DMS53 treated with DMSO at 0.1 percent for 48 hours (cell line): Measurements from ENCODE around the gene DUSP22.
"Not testable (repeated sequence)": the region's sequence is repeated elsewhere in the genome, so short reads cannot be mapped to it uniquely, and the experiment has no call there.

ENCODE experiments used
- DNase-seq: peaks from one replicate; lab custom pipeline; 2025; ENCODE audit not compliant: unreplicated experiment; lab: John Stamatoyannopoulos, UW

Gene DUSP22

DNA sequence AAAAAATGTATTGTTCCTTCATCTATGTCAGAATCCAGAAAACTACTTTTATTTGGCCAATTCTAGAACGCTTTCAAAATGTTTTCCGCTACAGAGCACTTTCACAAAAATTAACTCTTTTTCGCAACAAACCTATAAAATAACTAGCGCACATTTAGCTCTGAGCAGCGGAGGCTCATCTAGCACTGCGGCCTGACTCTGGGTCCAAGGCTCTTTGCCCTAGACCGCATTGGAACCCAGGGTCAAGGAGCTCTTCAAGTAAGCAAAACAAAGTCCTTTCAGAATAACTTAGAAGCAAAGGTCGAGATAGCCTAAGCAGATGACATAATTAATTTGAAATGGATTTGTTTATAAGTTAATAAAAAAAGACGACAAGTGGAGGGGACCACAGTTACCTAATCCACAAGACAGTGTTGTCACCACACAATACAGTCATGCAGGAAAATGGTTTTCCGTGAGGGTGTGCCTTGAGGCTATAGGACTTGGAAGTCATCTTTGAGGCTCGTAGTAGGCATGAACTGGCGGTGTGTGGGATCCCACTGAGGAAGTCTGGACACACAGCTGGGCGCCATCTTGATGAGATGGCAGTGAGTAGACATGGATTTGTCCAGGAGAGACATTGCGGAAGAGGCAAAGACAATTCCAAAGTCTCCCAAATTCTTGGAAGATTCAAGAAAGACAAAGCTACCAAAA is 70.1 kb downstream of the DUSP22 start:
- no peak for DNase-seq

DNA sequence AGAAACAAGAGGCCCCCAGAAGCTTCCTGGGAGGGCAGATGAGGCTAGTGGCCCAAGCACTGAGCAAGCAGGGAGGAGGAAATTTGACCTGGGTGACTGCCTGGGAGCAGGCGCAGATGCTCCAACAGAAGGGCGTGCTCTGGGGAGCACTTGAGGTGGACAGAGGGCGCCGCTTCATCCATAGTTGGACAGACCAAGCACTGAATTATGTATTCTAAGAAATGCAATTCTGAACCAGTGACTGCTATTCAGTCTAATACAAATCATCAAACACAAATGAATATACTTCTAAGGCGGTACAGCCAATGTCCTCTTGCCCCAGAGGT is 70.6 kb downstream of the DUSP22 start:
- no peak for DNase-seq

DNA sequence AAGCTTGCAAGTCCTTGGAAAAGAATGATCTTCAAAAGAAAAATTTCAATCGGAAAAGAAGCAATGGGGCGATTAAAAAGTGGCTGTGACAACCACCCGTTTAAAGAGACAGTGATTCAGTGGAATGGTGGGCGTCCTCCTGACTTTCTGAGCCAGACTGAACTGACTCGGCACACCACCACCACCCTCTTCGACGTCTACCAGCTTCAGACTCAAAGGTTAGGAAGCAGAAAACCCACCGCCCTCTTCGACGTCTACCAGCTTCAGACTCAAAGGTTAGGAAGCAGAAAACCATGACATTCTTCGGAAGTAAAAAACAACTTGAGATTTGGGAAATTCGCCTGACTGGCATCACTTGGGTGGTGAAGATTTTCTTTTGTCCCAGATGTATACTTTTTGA is 71.0 kb downstream of the DUSP22 start:
- no peak for DNase-seq

DNA sequence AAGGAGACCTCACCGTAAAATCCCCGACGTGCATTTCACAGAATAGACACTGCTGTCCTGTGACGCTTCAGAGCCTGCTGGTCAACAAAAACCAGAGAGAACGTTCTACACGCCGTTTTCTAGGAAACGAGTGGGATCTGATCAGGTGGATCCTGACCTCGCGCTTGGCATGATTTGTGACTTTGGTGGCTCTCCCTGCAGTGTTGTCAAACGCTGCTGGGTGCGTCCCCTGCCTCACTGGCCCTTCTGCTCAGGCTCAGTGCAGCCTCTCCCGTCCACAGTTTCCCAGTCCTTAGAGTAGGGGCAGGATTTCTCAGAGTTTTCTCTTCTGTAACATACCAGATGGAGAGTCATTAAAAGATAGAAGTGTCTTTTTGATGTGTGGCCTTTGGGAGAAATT is 71.6 kb downstream of the DUSP22 start:
- DNase-seq = no peak

DNA sequence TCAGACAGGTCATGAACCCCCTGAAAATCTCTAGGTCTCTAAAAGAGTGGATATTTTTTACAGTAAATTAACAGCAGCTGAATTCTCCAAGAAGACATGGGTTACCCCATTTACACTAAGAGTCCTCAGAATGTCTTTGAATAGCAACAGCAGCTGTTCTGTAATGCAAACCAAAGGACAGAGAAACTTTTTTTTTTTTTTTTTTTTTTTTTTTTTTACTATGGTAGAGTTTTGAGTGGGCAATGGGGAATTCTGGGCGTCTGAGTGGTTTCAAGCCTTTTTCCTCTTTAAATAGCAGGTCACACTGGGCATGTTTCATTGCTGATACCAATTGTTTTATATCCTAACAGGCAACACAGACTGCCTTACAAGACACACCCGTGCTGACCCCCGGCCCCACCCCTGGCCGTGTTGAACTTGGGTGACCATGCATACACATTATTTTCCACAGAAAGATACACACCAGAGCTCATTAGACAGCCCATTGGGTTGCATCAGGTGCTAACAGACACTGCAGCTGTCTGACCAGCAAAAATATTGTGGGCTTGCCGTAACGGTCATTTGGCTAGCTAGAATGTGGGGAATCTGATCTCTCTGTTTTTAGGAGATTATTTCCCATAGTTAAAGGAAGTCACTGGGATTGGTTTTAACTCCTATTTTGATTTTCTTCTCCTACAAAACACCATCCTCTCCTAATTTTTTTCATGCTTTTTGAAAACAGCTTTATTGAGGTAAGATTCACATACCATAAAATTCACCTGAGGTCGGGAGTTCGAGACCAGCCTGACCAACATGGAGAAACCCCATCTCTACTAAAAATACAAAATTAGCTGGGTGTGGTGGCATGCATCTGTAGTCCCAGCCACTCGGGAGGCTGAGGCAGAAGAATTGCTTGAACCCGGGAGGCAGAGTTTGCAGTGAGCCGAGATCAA is 72.6 kb downstream of the DUSP22 start:
- DNase-seq = no peak

DNA sequence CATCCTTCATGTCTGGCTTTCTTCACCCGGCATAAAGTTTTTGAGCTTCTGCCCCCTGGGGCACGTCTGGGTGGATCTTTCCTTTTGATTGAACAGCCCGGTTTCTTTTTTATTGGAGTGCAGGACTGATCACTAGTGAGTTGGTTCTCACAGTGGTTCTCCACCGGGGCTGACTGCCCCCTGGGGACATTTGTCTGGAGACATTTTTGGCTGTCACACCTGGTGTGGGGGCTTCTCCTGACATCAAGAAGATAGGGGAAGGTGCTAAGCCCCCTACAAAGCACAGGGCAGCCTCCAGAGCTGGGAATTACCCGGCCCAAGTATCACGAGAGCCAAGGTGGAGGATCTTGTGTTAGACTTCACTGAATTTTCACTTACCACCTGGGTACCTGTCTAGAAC is 73.5 kb downstream of the DUSP22 start:
- no peak for DNase-seq

DNA sequence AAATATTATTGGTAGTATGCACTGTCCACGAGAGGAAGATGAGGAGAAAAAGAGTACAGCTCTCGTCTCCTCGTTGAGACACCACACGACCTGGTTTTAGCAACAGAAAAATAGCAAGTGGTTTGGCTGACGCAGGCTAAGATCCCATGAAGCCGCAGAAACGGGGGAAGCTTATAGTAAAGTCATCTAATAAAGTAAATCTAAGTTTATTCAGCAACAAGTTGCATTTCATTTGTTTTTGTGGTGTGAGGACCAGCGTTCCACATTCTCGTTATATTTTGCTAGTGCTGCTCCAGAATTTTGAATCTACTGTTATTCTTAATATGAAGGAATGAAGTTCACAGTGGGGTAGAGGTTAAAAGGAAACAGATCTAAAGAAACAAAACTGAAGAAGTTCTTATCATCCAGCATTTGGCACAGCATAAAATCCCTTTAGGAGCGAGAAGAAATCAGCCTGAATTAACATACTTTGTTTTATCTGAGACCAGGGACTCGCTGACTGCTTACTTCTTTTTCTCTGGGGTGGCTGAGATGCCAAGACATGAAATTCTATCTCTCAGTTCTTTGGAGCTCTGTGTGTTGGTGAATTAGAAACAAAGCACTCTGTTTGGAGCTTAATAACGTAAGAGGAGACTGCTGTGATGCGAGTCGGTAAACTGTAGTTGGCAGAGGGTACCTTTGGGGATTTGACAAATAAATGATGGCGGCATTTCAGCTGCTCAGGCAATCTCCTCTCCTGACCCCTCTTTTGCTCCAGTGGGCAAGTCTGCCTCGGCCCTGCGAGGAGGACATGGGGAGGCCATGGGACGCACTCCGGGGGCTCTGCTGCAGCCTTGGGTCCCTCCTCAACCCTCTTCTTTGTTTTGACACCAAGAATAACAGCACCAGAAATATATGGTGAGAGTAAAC is 74.4 kb downstream of the DUSP22 start:
- DNase-seq = no peak

DNA sequence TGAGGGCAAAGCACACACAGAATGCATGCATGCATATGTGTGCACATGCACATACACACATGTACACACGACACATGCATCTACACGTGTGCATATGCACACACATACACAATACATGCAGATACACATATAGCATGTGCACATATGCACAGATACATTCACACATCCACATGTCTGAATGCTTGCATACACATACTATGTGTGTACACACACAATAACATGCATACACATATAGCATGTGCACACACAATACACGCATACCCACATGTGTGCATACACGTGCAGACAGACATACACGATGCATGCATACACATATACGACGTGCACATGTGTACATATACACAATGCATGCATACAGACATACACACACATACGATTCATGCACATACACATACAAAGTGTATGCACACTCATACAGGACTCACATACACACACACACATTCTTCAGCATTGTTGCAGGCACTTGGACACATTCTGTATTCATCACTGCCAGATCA is 75.1 kb downstream of the DUSP22 start:
- no peak for DNase-seq

DNA sequence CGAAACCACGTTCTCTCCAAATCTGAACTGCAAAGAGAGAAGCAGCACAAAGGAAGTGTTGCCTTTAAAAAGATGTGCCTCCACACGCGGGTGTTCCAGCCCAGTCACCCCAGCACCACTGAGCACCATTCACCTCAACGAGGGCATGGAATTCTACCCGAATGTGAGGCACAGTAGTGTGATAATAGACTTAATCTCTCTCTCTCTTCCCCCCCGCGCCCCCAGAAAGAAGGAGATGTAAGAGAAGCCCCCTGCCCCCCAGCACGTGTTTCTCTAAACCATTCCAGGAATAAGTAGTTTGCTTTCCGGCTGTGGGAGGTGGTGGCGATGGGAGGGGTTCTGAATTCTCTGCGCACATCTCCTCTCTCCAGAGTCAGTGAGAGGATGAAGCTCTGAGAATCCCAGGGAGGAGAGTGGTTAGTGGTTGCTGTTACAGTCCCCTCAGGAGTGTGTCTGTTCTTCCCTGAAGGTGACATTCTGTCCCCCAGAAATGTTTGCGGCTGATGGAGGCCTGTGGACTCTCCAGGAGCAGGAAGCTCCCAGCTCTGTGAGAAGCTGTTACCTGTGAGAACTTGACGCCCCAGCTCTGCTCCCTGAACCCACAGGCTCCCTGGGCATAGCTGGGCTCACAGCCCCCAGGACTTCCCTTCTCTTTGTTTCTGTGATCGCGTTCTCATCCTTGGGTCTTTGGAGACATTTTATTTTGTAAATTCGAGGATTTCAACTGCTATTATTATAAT is 75.8 kb downstream of the DUSP22 start:
- no peak for DNase-seq

DNA sequence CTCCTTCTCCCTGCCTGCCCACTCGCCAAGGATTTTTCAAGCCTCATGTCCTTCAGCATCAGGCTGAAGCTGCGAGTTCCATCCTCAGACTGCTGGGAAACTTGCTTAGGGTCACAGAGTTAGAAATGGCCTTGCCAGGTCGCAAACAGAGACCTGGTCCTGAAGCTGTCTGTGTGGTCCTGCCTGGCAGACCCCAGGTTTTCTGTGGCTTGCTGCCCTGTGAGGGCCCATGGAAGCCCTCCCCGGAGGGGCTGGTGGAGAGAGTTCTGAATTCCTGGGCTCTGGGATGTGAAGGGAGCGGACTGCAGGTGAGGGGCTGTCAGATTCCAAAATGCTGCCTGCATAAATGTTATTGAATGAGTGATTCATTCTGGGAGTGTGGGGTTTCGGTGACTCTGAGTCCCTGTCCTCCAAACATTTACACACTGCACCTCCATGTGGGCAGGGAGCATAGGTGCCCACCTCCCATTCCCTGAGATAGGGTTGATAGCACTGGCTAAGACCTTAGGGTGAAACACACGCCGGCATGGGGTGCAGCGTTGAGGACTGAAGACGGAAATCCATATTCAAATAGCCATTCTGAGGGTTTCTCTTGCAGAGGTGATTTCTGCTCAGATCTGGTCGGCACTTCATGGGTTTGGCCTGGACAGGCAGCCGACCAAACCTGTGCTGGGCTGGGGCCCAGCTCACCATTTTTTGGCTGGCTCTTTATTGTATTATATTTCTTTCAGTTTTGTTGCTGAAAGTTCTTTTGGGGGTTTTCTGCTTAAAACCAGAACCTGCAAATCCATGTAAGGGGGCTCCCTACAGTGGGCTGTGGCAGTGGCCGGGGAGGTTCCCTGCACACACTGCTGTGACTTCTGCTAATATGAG is 77.5 kb downstream of the DUSP22 start:
- no peak for DNase-seq

DNA sequence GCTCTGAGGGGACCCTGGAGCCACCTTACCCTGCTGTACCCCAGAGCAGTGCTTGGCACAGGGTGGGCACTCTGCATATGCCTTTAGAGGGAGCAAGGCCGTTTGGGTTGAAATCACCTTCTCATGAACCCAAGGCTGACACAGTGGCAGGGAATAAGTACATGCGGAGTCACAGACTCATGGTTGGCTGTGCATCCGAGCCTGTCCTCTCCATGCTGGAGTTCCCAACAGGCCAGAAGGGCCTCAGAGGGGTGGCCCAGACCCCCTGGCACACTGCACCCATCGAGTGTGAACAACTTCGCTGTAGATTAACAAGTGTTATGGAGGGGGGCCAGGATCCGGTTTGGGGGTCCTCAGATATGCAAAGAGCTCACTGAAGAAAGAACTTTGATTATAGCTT is 78.3 kb downstream of the DUSP22 start:
- DNase-seq = no peak

DNA sequence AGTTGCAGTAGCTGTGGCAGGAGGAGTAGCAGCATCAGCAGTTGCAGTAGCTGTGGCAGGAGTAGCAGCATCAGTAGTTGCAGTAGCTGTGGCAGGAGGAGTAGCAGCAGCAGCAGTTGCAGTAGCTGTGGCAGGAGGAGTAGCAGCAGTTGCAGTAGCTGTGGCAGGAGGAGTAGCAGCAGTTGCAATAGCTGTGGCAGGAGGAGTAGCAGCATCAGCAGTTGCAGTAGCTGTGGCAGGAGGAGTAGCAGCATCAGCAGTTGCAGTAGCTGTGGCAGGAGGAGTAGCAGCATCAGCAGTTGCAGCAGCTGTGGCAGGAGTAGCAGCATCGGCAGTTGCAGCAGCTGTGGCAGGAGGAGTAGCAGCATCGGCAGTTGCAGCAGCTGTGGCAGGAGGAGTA is 79.6 kb downstream of the DUSP22 start:
- DNase-seq = not testable (repeated sequence)

DNA sequence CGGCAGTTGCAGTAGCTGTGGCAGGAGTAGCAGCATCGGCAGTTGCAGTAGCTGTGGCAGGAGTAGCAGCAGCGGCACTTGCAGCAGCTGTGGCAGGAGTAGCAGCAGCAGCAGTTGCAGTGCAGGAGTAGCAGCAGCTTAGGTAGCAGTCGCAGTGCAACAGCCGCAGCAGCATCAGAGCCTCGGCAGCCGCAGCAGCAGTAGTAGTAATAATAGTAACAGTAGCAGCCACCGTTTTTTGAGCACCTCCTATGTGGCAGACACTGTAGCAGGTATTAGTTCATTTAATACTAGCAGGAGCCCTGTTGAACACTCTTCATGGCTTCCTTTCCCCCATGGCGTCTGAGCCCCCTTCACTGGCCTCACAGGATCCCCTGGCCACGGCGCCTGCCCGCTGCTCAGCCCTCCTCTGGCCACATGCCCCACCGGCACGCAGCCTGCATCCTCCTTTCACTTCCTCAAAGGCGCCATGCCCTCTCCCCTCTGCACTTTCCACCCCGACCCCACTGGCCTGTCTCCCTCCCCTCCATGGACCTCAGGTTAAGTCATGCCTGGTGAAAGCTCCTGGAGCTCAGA is 80.1 kb downstream of the DUSP22 start:
- no peak for DNase-seq

DNA sequence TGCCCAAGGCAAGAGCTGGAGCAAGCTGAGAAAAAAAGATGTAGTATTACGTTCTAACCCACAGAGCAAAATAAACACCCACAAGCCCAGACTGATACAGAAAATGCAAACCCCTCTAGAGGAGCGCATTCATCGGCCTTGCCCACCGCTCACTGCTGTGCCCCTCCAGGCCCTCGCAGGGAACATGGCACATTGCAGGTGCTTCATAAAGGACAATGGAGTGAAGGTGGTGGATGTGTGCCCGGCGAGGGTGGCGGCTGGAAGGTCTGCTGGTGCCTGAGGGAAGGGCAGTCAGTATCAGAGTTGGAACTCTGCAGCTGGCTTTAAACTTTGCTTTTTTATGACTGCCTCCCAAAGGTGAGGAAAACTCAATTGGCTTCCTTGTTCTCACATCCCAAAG is 80.7 kb downstream of the DUSP22 start:
- no peak for DNase-seq

DNA sequence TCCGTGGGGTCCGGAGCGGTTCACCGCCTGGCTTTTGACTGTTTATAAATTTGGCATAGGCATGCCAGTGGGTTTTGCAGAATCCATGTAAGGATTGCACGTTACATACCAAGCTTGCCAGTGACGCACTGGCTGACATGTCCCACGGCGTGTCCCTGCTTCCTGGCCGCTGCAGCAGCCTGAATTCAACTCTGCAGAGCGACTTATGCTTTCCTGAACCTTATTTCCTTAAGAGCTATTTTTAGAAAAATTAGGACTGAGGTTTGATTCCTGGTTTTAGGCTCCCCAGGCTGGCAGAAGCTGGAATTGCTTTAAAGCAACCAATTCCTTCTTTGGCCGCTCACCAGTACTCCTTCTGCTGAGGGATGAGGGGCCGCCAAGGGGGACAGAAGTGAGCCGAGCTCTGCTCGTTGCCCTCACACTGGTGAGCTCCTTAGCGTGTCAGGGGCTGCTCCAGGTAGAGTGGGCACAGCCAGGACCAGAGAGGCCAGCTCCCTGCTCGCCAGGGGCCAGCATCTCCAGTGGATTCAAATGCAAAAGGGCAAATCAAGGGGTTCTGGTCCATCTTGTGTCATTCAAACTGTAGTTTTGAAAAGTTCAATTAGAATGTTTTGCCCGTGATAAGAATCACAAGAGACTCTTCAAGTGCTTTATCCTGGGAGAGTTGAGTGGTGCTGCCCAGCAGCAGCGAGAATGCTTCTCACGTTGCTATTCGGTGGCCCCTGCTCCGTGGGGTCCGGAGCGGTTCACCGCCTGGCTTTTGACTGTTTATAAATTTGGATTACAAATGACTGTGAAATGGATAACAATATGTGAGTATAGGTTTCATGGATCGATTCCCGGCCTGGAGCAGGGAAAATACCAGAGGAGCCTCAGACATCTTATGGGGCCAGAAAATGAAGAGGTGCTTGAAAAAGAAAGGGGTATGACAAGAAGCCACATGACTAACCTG is 81.8 kb downstream of the DUSP22 start:
- no peak for DNase-seq

DNA sequence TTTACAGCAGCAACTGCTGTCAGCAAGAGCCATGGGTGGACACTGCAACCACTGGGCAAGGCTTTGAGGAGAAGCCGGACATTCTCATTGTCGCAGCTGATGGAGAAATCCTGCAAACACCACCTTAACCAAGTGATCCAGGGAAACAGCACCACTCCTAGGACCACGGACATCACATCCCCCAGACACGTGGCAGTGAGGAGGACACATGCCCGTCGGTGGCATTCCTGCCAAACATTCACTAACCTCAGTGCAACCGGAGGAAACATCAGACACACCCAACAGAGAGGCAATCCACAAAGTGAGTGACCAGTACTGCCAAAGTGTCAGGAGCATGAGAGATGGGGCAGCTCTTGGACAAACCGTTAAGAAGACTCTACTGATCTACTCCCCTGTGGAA is 82.7 kb downstream of the DUSP22 start:
- no peak for DNase-seq

DNA sequence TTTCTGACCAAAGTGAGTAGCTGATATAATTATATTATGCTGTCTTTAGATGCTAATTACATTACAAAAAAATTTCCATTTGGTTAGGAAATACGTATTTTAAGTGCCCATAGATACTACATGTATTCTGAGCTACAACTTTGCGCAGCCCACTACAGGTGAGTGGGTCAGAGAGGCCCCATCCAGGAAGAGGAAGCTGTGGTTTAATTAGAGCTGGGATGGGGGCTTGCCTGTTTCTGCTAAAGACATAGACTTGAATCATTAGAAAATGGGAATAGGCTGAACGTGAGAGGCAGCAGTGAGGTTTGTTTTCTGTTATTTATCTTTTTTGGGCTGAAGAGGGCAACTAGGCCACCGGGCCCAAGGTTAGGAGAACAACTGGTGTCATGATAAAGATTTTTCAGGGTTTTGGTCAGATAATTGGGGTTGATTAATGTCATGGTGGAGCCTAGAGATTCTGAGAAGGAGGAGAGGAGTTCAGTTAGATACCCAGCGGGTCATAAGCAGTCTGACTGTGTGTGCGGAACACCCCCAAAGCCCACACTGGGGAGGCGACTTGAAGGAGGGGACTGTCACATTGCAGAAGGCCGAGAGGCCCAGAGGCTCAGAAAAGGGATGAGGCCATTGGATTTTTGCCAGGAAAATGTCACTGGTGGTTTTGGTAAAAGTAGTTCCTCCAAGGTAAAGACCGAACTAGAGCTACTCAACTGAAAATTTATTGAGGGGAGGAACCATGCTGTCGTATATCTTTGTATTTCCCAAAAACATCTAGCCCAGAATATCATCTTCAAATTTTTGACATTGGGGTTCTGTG is 84.7 kb downstream of the DUSP22 start:
- DNase-seq = no peak
